Brain microvascular endothelial cell (primary cell): ENCODE measurements around the gene VSTM4.

Experiments used
- DNase-seq: peaks from one replicate; pipeline ENCODE4 v3.0.0-alpha.2; 2020
- H3K27ac ChIP-seq: fragments of 250-450 bp; sonication (Bioruptor Pico); 2 replicates; pipeline ENCODE4 v1.5.1; 2020; ENCODE audit warnings: mild to moderate bottlenecking, moderate library complexity
- H3K27me3 ChIP-seq: fragments of 250-450 bp; sonication (Bioruptor Pico); replicated peaks from 2 replicates; pipeline ENCODE4 v1.5.1; 2020; ENCODE audit warnings: mild to moderate bottlenecking
- H3K36me3 ChIP-seq: fragments of 250-450 bp; sonication (Bioruptor Pico); replicated peaks from 2 replicates; pipeline ENCODE4 v1.5.1; 2020; ENCODE audit warnings: mild to moderate bottlenecking
- H3K4me3 ChIP-seq: 2 replicates; pipeline ENCODE4 v1.5.1; 2011; ENCODE audit warnings: low read depth, mild to moderate bottlenecking, control low read depth, low read length, moderate library complexity
- CTCF ChIP-seq: IDR thresholded peaks from 2 replicates; pipeline ENCODE4 v1.5.1; 2011; ENCODE audit warnings: low read depth, mild to moderate bottlenecking, moderate library complexity, low read length, control low read depth, inconsistent platforms; ENCODE audit errors: missing control alignments
- in situ Hi-C: cut with HindIII; loops from 2 replicates; pipeline ENCODE4 v1.10.0; 2017; ENCODE audit warnings: low sequenced_read_pairs, low pct_ligation_motif_present

VSTM4 gene

GRCh38 chr10:49154641-49155040, 39.3 kb upstream of the VSTM4 start:
- Histone ChIP-seq H3K4me3 (no peak overlapping the region), H3K27me3 (no peaks in the 10 kb centered on the region), H3K36me3 (no peaks in the 10 kb centered on the region), H3K27ac (no peak overlapping the region)
- TF ChIP-seq CTCF, result no peak
- DNase-seq, result no peak
- in situ Hi-C loops, result no loop called here

GRCh38 chr10:49153971-49154370, 38.6 kb upstream of the VSTM4 start:
- Histone ChIP-seq H3K36me3 (no peaks in the 10 kb centered on the region), H3K4me3 (no peak overlapping the region), H3K27ac (no peak overlapping the region), H3K27me3 (no peaks in the 10 kb centered on the region)
- DNase-seq, result peak; percentile 77
- no peak for TF ChIP-seq CTCF
- in situ Hi-C loops, result no loop called here

GRCh38 chr10:49153115-49153514, 37.8 kb upstream of the VSTM4 start:
- TF ChIP-seq CTCF, result no peak
- Histone ChIP-seq H3K36me3 (no peaks in the 10 kb centered on the region), H3K27ac (no peak overlapping the region), H3K27me3 (no peaks in the 10 kb centered on the region), H3K4me3 (no peak overlapping the region)
- in situ Hi-C loops, result no loop called here
- DNase-seq, result no peak

GRCh38 chr10:49152663-49153062, 37.3 kb upstream of the VSTM4 start:
- no peak for DNase-seq
- H3K36me3 ChIP-seq, result no peaks in the 10 kb centered on the region
- H3K27ac ChIP-seq, result no peak overlapping the region
- no peaks in the 10 kb centered on the region for H3K27me3 ChIP-seq
- TF ChIP-seq CTCF, result no peak
- in situ Hi-C loops, result no loop called here
- H3K4me3 ChIP-seq, result no peak overlapping the region

GRCh38 chr10:49152037-49152436, 36.7 kb upstream of the VSTM4 start:
- in situ Hi-C loops, result no loop called here

More at GRCh38 chr10:49152037-49152436, 36.7 kb upstream of the VSTM4 start:
- Histone ChIP-seq H3K36me3 (no peaks in the 10 kb centered on the region), H3K4me3 (no peak overlapping the region), H3K27me3 (no peaks in the 10 kb centered on the region), H3K27ac (no peak overlapping the region)
- TF ChIP-seq CTCF, result no peak
- DNase-seq, result no peak
